Peyer's patch (tissue), 4 donors: ENCODE results near the gene PLOD1.

Experiments
- POLR2A ChIP-seq, 2 donors: fragments of 450-650 bp; IDR thresholded peaks; one replicate each; pipeline ENCODE4 v1.5.1; 2017; ENCODE audit warnings: antibody characterized with exemption in 2 of 2, mild to moderate bottlenecking in 2 of 2, moderate library complexity in 2 of 2
- TF ChIP-seq, protein P1 (sequence below), 6 experiments: fragments of 450-650 bp in 4 of 6; fragments of 200-600 bp in 2 of 6; sonication (generic) in 1 of 6; IDR thresholded peaks; one replicate each; pipeline ENCODE4 v1.5.1; 2017 to 2019; ENCODE audit warnings: antibody characterized with exemption in 6 of 6, mild to moderate bottlenecking in 3 of 6, moderate library complexity in 1 of 6

GRCh38 chr1:11989669-11990068 is 55.2 kb downstream of the PLOD1 start:
- TF ChIP-seq, protein P1, sequence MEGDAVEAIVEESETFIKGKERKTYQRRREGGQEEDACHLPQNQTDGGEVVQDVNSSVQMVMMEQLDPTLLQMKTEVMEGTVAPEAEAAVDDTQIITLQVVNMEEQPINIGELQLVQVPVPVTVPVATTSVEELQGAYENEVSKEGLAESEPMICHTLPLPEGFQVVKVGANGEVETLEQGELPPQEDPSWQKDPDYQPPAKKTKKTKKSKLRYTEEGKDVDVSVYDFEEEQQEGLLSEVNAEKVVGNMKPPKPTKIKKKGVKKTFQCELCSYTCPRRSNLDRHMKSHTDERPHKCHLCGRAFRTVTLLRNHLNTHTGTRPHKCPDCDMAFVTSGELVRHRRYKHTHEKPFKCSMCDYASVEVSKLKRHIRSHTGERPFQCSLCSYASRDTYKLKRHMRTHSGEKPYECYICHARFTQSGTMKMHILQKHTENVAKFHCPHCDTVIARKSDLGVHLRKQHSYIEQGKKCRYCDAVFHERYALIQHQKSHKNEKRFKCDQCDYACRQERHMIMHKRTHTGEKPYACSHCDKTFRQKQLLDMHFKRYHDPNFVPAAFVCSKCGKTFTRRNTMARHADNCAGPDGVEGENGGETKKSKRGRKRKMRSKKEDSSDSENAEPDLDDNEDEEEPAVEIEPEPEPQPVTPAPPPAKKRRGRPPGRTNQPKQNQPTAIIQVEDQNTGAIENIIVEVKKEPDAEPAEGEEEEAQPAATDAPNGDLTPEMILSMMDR (IDR thresholded peaks at IDR 0.05), result no peak
- no peak for TF ChIP-seq POLR2A (IDR thresholded peaks at IDR 0.05)
